Erythroblast (primary cell): ENCODE results near the gene RASL10A.

Experiments used
- GATA1 ChIP-seq: IDR thresholded peaks from 2 replicates; pipeline ENCODE4 v1.6.1; 2011; ENCODE audit warnings: low read depth, mild to moderate bottlenecking, control low read depth, low read length, moderate library complexity
- POLR2A ChIP-seq: IDR thresholded peaks from 2 replicates; pipeline ENCODE4 v1.6.1; 2011; ENCODE audit warnings: mild to moderate bottlenecking, low read length

DNA sequence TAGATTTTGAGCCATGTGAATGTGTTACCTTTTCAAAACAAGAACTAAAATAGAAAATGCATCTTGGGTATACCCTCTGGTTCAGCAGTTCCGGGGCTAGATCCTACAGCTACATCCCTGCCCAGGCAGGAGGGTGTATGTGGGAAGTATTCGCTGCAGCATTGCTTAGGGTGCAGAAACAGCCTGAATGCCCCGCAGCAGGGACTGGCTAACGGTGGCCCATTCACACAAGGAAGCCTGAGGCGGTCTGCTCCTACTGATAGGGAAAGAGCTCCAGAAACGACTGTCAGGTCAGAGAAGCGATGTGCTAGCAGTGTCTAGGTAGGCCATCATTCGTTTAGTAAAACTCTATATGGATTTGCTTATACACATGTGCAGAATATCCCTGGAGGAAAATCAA lies 9.9 kb upstream of the RASL10A start:
- TF ChIP-seq POLR2A = no peak
- TF ChIP-seq GATA1 = no peak
